ENCODE measurements around the gene THUMPD2.

Gene THUMPD2

DNA sequence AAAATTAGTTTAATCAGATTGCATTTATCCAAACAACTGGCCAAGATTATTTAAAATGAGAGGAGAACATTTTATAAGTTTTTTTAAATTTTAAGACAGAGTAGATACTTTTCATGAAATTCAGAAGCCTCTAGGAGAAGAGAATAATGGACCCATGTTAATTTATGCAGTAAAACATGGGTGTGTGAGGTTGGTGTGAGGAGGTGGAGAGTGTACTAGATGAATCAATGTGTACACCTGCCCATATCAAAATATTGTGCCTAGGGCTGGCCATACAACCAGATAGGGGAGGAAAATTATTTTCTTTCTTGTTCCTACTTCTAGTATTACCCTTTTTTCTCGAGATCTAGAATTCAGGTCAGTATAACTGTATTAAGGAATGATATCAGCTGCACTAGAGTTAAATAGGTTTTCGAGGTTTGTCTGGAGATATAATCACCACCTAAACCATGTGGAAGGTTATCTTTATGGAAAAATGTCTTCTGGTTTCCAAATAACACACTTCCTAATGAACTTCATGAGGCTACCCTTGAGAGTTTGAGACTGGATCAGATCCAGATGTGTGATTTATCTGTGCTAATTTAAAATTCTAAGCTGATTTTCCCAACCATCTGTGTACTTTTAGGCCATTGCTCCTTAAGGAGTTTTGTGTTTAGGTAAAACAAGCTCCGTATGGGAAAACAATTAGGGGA lies 75.7 kb downstream of the THUMPD2 start:
- no peak overlapping the region for H3K27ac ChIP-seq (ENCODE audit: low read depth, low read length)
- H3K9me3 ChIP-seq (ENCODE audit: control insufficient read depth, insufficient read depth, low read length) = peaks cover 16% of the 10 kb centered on the region
- H3K36me3 ChIP-seq (ENCODE audit: control insufficient read depth, insufficient read depth, low read length) = no peaks in the 10 kb centered on the region
- H3K27me3 ChIP-seq (ENCODE audit: control insufficient read depth, insufficient read depth, low read length) = no peaks in the 10 kb centered on the region
- H3K4me1 ChIP-seq (ENCODE audit: control insufficient read depth, insufficient read depth, low read length) = no peaks in the 10 kb centered on the region
- H3K9ac ChIP-seq (ENCODE audit: low read depth, low read length) = no peak overlapping the region
- no peak overlapping the region for H3K4me3 ChIP-seq (ENCODE audit: low read depth, low read length)

DNA sequence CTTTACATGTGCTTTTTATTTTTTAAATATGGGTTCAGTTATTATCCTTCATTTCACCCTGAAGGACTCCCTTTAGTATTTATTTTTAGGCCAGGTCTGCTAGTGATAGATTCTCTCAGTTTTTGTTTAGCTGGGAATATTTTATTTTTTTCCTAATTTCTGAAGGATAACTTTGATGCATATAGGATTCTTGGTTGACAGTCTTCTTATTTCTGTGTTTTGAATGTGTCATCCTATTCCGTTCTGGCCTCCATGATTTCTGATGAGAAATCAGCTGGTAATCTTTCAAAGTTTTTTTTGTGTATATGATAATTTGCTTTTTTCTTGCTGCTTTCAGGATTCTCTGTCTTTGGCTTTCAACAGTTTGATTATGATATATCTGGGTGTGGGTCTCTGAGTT lies 77.9 kb downstream of the THUMPD2 start:
- Histone ChIP-seq H3K4me3 (ENCODE audit: low read depth, low read length) (no peak overlapping the region), H3K27me3 (ENCODE audit: control insufficient read depth, insufficient read depth, low read length) (no peaks in the 10 kb centered on the region), H3K9me3 (ENCODE audit: control insufficient read depth, insufficient read depth, low read length) (peaks cover 16% of the 10 kb centered on the region), H3K27ac (ENCODE audit: low read depth, low read length) (no peak overlapping the region), H3K36me3 (ENCODE audit: control insufficient read depth, insufficient read depth, low read length) (no peaks in the 10 kb centered on the region), H3K4me1 (ENCODE audit: control insufficient read depth, insufficient read depth, low read length) (no peaks in the 10 kb centered on the region), H3K9ac (ENCODE audit: low read depth, low read length) (no peak overlapping the region)

GRCh38 chr2:39697454-39697853 lies 81.6 kb downstream of the THUMPD2 start:
- no peak overlapping the region for H3K27ac ChIP-seq (ENCODE audit: low read depth, low read length)
- H3K4me1 ChIP-seq (ENCODE audit: control insufficient read depth, insufficient read depth, low read length) = no peaks in the 10 kb centered on the region
- H3K4me3 ChIP-seq (ENCODE audit: low read depth, low read length) = no peak overlapping the region
- H3K9me3 ChIP-seq (ENCODE audit: control insufficient read depth, insufficient read depth, low read length) = peaks cover 16% of the 10 kb centered on the region
- no peak overlapping the region for H3K9ac ChIP-seq (ENCODE audit: low read depth, low read length)
- H3K27me3 ChIP-seq (ENCODE audit: control insufficient read depth, insufficient read depth, low read length) = no peaks in the 10 kb centered on the region
- no peaks in the 10 kb centered on the region for H3K36me3 ChIP-seq (ENCODE audit: control insufficient read depth, insufficient read depth, low read length)

DNA sequence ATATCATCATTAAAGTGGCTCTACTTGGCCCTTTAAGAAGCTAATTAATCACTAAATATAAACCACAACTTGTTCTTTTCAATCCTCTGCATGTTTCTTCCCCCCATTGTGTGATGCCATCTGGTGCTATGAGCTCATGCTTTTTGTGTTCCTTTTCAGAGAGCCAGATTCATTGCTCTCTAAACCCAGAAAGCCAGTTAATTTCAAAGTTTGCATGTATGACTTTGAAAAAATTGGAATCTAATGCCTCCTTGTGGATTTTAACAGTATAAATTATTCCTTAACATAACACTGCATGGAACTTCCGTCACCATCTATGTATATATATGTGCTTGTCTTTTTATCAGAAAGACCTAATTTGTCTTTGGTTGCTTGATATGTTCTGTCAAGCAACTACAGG lies 82.2 kb downstream of the THUMPD2 start:
- Histone ChIP-seq H3K4me1 (ENCODE audit: control insufficient read depth, insufficient read depth, low read length) (no peaks in the 10 kb centered on the region), H3K9ac (ENCODE audit: low read depth, low read length) (no peak overlapping the region), H3K27me3 (ENCODE audit: control insufficient read depth, insufficient read depth, low read length) (no peaks in the 10 kb centered on the region), H3K4me3 (ENCODE audit: low read depth, low read length) (no peak overlapping the region), H3K36me3 (ENCODE audit: control insufficient read depth, insufficient read depth, low read length) (no peaks in the 10 kb centered on the region), H3K27ac (ENCODE audit: low read depth, low read length) (no peak overlapping the region), H3K9me3 (ENCODE audit: control insufficient read depth, insufficient read depth, low read length) (peaks cover 14% of the 10 kb centered on the region)

DNA sequence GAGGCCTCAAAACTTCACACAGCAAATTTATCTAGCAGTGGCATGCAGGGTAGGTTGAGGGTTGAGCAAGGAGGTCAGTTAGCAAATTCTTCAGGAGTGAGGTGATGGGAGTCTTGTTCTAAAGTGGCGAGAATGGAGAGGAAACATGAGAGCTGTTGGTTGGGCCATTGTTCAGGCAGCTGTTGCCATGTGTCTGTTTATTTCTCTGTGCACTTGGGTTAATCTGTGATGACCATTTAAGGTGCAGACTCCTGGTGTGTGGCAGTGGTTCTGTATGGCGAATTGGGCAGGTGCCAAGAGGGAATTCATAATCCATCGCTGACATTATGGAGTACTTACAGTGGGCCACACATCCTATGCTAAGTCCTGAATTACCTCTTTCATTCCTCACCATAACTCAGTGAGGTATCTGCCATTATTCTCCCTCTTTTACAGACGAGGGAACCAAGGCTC lies 82.9 kb downstream of the THUMPD2 start:
- Histone ChIP-seq H3K4me3 (ENCODE audit: low read depth, low read length) (no peak overlapping the region), H3K9me3 (ENCODE audit: control insufficient read depth, insufficient read depth, low read length) (peaks cover 7% of the 10 kb centered on the region), H3K9ac (ENCODE audit: low read depth, low read length) (no peak overlapping the region), H3K27ac (ENCODE audit: low read depth, low read length) (no peak overlapping the region), H3K4me1 (ENCODE audit: control insufficient read depth, insufficient read depth, low read length) (no peaks in the 10 kb centered on the region), H3K36me3 (ENCODE audit: control insufficient read depth, insufficient read depth, low read length) (no peaks in the 10 kb centered on the region), H3K27me3 (ENCODE audit: control insufficient read depth, insufficient read depth, low read length) (no peaks in the 10 kb centered on the region)

DNA sequence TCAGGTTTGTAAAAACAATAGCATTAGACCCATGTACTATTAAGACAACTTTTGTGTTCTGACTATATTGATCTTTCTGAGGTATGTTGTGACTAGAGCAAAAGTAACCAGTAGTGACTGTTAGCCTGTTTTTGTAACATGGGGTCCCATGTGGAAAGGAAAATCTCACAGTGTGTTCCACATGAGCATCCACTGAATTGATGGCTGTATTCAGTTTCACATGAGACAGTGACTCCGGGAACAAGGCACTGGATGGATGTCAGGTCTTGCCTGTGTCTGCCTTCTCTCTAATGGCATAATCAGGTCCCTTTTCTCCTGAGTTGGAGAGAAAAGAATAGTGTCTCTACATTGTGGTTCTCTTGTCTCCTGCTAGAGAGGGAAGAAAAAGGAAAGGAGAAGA lies 85.8 kb downstream of the THUMPD2 start:
- Histone ChIP-seq H3K9ac (ENCODE audit: low read depth, low read length) (no peak overlapping the region), H3K36me3 (ENCODE audit: control insufficient read depth, insufficient read depth, low read length) (no peaks in the 10 kb centered on the region), H3K9me3 (ENCODE audit: control insufficient read depth, insufficient read depth, low read length) (no peaks in the 10 kb centered on the region), H3K27me3 (ENCODE audit: control insufficient read depth, insufficient read depth, low read length) (no peaks in the 10 kb centered on the region), H3K27ac (ENCODE audit: low read depth, low read length) (no peak overlapping the region), H3K4me3 (ENCODE audit: low read depth, low read length) (no peak overlapping the region), H3K4me1 (ENCODE audit: control insufficient read depth, insufficient read depth, low read length) (no peaks in the 10 kb centered on the region)

DNA sequence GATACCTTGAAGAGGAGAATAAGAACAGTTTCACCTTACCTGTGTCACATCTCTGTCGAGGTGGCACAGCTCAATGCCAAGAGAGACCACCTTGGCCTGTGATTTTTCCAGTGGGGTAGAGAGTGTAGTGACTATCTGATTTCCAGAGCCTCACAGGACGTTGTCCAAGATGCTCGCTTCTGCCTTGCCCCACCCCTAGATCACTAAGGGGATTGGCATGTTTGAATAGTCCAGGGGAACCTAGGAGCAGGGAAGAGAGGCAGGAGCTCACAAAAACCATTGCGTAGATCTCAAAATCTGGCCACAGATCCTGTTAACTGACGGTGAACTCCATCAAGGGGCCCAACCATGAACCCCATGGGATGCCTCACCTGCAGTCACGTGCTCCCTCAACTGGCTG lies 89.2 kb downstream of the THUMPD2 start:
- Histone ChIP-seq H3K4me1 (ENCODE audit: control insufficient read depth, insufficient read depth, low read length) (0 out of 2 replicates have a peak, but pooled peaks cover 5% of the 10 kb centered on the region), H3K36me3 (ENCODE audit: control insufficient read depth, insufficient read depth, low read length) (no peaks in the 10 kb centered on the region), H3K27me3 (ENCODE audit: control insufficient read depth, insufficient read depth, low read length) (no peaks in the 10 kb centered on the region), H3K9me3 (ENCODE audit: control insufficient read depth, insufficient read depth, low read length) (no peaks in the 10 kb centered on the region), H3K9ac (ENCODE audit: low read depth, low read length) (no peak overlapping the region), H3K27ac (ENCODE audit: low read depth, low read length) (no peak overlapping the region), H3K4me3 (ENCODE audit: low read depth, low read length) (no peak overlapping the region)

DNA sequence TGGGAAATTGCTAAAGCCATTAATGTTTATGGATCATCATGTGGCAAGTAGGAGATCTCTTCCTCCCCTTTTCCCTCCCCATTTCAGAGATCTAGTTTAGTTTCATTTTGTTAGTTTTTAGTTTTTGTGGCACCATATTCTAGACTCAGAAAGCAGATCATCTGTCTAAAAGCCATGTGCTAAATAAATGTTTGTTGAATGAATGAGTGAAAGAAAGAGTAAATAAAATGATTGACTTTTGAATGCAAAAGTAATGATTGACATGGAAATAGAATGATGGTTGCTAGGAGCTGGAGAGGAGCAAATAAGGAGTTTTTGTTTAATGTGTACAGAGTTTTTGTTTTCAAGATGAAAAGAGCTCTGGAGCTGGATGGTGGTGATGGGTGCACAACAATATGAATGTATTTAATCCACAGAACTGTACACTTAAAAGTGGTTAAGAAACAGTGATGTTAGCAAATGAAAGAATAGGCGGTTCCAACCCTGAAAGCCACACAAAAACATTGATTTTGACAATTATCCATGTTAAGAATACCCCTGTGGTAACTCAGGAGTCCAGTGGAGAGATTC lies 89.7 kb downstream of the THUMPD2 start:
- H3K9ac ChIP-seq (ENCODE audit: low read depth, low read length) = no peak overlapping the region
- H3K4me3 ChIP-seq (ENCODE audit: low read depth, low read length) = no peak overlapping the region
- no peaks in the 10 kb centered on the region for H3K9me3 ChIP-seq (ENCODE audit: control insufficient read depth, insufficient read depth, low read length)
- no peak overlapping the region for H3K27ac ChIP-seq (ENCODE audit: low read depth, low read length)
- H3K27me3 ChIP-seq (ENCODE audit: control insufficient read depth, insufficient read depth, low read length) = no peaks in the 10 kb centered on the region
- no peaks in the 10 kb centered on the region for H3K36me3 ChIP-seq (ENCODE audit: control insufficient read depth, insufficient read depth, low read length)
- 0 out of 2 replicates have a peak, but pooled peaks cover 5% of the 10 kb centered on the region for H3K4me1 ChIP-seq (ENCODE audit: control insufficient read depth, insufficient read depth, low read length)

- no peak overlapping the region for H3K27ac ChIP-seq (ENCODE audit: low read depth, low read length)
- no peaks in the 10 kb centered on the region for H3K9me3 ChIP-seq (ENCODE audit: control insufficient read depth, insufficient read depth, low read length)
- H3K36me3 ChIP-seq (ENCODE audit: control insufficient read depth, insufficient read depth, low read length) = no peaks in the 10 kb centered on the region
- no peaks in the 10 kb centered on the region for H3K27me3 ChIP-seq (ENCODE audit: control insufficient read depth, insufficient read depth, low read length)
- 0 out of 2 replicates have a peak, but pooled peaks cover 5% of the 10 kb centered on the region for H3K4me1 ChIP-seq (ENCODE audit: control insufficient read depth, insufficient read depth, low read length)
- H3K9ac ChIP-seq (ENCODE audit: low read depth, low read length) = no peak overlapping the region
- H3K4me3 ChIP-seq (ENCODE audit: low read depth, low read length) = no peak overlapping the region
Measured at GRCh38 chr2:39688181-39688580, 90.9 kb downstream of the THUMPD2 start.

DNA sequence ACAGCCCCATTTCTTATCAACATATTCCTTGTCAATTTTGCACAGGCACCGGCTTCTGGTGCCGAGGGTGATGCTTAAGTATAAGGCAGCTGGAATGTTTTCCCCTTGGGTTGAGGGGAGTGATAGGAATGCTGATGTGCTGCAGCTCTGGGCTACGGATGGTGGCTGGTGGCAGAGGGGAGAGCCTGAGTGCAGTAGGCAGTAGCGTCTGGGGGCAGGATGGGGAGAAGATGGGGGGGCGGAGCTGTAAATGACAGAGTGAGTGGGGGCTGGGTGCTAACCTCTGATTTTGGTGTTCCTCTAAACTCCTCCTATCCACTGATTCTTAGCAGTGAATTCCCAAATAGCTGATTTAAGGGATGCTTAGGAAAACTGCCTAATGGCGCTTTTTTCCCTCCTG lies 92.6 kb downstream of the THUMPD2 start:
- H3K4me3 ChIP-seq (ENCODE audit: low read depth, low read length) = no peak overlapping the region
- no peaks in the 10 kb centered on the region for H3K36me3 ChIP-seq (ENCODE audit: control insufficient read depth, insufficient read depth, low read length)
- peaks cover 5% of the 10 kb centered on the region; the same call in 1 of the 2 replicates for H3K4me1 ChIP-seq (ENCODE audit: control insufficient read depth, insufficient read depth, low read length)
- H3K27me3 ChIP-seq (ENCODE audit: control insufficient read depth, insufficient read depth, low read length) = no peaks in the 10 kb centered on the region
- H3K9me3 ChIP-seq (ENCODE audit: control insufficient read depth, insufficient read depth, low read length) = no peaks in the 10 kb centered on the region
- H3K27ac ChIP-seq (ENCODE audit: low read depth, low read length) = no peak overlapping the region
- H3K9ac ChIP-seq (ENCODE audit: low read depth, low read length) = no peak overlapping the region

Measured in HUES48 (cell line).